AML-193 (cell line): ENCODE data around the gene MTUS2.
"Not testable (repeated sequence)": the region's sequence is repeated elsewhere in the genome, so short reads cannot be mapped to it uniquely, and the experiment has no call there.

Experiments
- DNase-seq, 2 experiments: peaks; one replicate each; lab custom pipeline; 2025; lab: John Stamatoyannopoulos, UW

MTUS2 gene

GRCh38 chr13:29319451-29319850, 499.3 kb downstream of the MTUS2 start:
- DNase-seq, result no peak

GRCh38 chr13:29323954-29324353, 503.8 kb downstream of the MTUS2 start:
- DNase-seq, result no peak

- DNase-seq, result no peak
Measured at GRCh38 chr13:29324601-29325000, 504.5 kb downstream of the MTUS2 start.

GRCh38 chr13:29328501-29328900, 508.4 kb downstream of the MTUS2 start:
- DNase-seq, result no peak

GRCh38 chr13:29336356-29336755, 516.2 kb downstream of the MTUS2 start:
- no peak for DNase-seq

- DNase-seq, result no peak
Measured at GRCh38 chr13:29339386-29340272, 519.5 kb downstream of the MTUS2 start.

- not testable (repeated sequence) for DNase-seq
Measured at GRCh38 chr13:29345860-29346582, 525.9 kb downstream of the MTUS2 start.

- DNase-seq, result no peak
Measured at GRCh38 chr13:29355029-29355428, 534.9 kb downstream of the MTUS2 start.

GRCh38 chr13:29359181-29359580, 539.0 kb downstream of the MTUS2 start:
- DNase-seq, result no peak

- no peak for DNase-seq
Measured at GRCh38 chr13:29361716-29362115, 541.6 kb downstream of the MTUS2 start.

GRCh38 chr13:29362849-29363604, 542.9 kb downstream of the MTUS2 start:
- peak; percentile 52 to 53 for DNase-seq

- peak; percentile 85 to 88 for DNase-seq
Measured at GRCh38 chr13:29369060-29369743, 549.1 kb downstream of the MTUS2 start.

- DNase-seq, result no peak
Measured at GRCh38 chr13:29379281-29379680, 559.1 kb downstream of the MTUS2 start.

- DNase-seq, result no peak
Measured at GRCh38 chr13:29379865-29380264, 559.7 kb downstream of the MTUS2 start.

GRCh38 chr13:29382021-29382420, 561.9 kb downstream of the MTUS2 start:
- no peak for DNase-seq

- no peak for DNase-seq
Measured at GRCh38 chr13:29383476-29383875, 563.3 kb downstream of the MTUS2 start.

- DNase-seq, result no peak
Measured at GRCh38 chr13:29384466-29384865, 564.3 kb downstream of the MTUS2 start.

- no peak for DNase-seq
Measured at GRCh38 chr13:29384871-29385270, 564.7 kb downstream of the MTUS2 start.

- DNase-seq, result no peak
Measured at GRCh38 chr13:29386246-29386645, 566.1 kb downstream of the MTUS2 start.

- DNase-seq, result not testable (repeated sequence)
Measured at GRCh38 chr13:29390598-29390997, 570.5 kb downstream of the MTUS2 start.

GRCh38 chr13:29396446-29396845, 576.3 kb downstream of the MTUS2 start:
- no peak for DNase-seq

- no peak for DNase-seq
Measured at GRCh38 chr13:29397265-29397664, 577.1 kb downstream of the MTUS2 start.
